SU-DHL-6 (cell line): Measurements from ENCODE around the gene MON2.

Source experiments
- H2AFZ ChIP-seq: fragments of 200-600 bp; sonication (generic); 2 replicates; pipeline ENCODE4 v1.6.1; 2014; ENCODE audit warnings: low read depth, mild to moderate bottlenecking, moderate library complexity, mixed read lengths, antibody characterized with exemption, low read length; ENCODE audit not compliant: severe bottlenecking
- H3F3A ChIP-seq: fragments of 200-600 bp; shearing (Covaris generic); 2 replicates; pipeline ENCODE4 v1.6.0; 2016; ENCODE audit warnings: antibody characterized with exemption, mild to moderate bottlenecking; ENCODE audit not compliant: insufficient read depth
- H3K27ac ChIP-seq: fragments of 200-600 bp; sonication (generic); 2 replicates; pipeline ENCODE4 v1.5.1; 2016; ENCODE audit warnings: low read depth, mild to moderate bottlenecking, low read length, moderate library complexity, mixed read lengths
- H3K27me3 ChIP-seq: fragments of 200-600 bp; sonication (generic), shearing (Covaris generic); 2 replicates; pipeline ENCODE4 v1.6.0; 2014; ENCODE audit warnings: mild to moderate bottlenecking, low read length
- H3K36me3 ChIP-seq: fragments of 200-600 bp; sonication (generic); 2 replicates; pipeline ENCODE4 v1.6.1; 2014; ENCODE audit warnings: mild to moderate bottlenecking, low read length, mixed read lengths
- H3K4me2 ChIP-seq: fragments of 300-600, 200-600 bp; shearing (Covaris generic), sonication (generic); 2 replicates; pipeline ENCODE4 v1.6.0; 2014; ENCODE audit warnings: low read length, low read depth, mild to moderate bottlenecking; ENCODE audit not compliant: poor library complexity, severe bottlenecking
- H3K4me3 ChIP-seq: fragments of 200-600 bp; sonication (generic); 2 replicates; pipeline ENCODE4 v1.5.1; 2014; ENCODE audit warnings: antibody characterized with exemption, low read length, mild to moderate bottlenecking, mixed read lengths; ENCODE audit not compliant: insufficient read depth, poor library complexity, severe bottlenecking
- H3K79me2 ChIP-seq: fragments of 200-600 bp; sonication (generic); 2 replicates; pipeline ENCODE4 v1.6.1; 2014; ENCODE audit warnings: mild to moderate bottlenecking, low read length, moderate library complexity; ENCODE audit not compliant: insufficient read depth
- H3K9ac ChIP-seq: fragments of 200-600 bp; sonication (generic); 2 replicates; pipeline ENCODE4 v1.7.0; 2014; ENCODE audit warnings: mild to moderate bottlenecking, low read length
- H3K9me2 ChIP-seq: fragments of 200-600 bp; sonication (generic); replicated peaks from 2 replicates; pipeline ENCODE4 v1.6.1; 2014; ENCODE audit warnings: low read length; ENCODE audit not compliant: insufficient read depth
- H3K9me3 ChIP-seq: fragments of 200-600 bp; sonication (generic); 2 replicates; pipeline ENCODE4 v1.6.1; 2014; ENCODE audit warnings: low read length, mixed read lengths; ENCODE audit not compliant: insufficient read depth
- H4K20me1 ChIP-seq: fragments of 200-600 bp; sonication (generic); 2 replicates; pipeline ENCODE4 v1.6.1; 2014; ENCODE audit warnings: low read depth, mild to moderate bottlenecking, antibody characterized with exemption, low read length, moderate library complexity, mixed read lengths
- CTCF ChIP-seq: fragments of 200-600 bp; sonication (generic); IDR thresholded peaks from one replicate; pipeline ENCODE4 v1.5.1; 2017; ENCODE audit warnings: antibody characterized with exemption, mild to moderate bottlenecking, low read length, moderate library complexity; ENCODE audit not compliant: insufficient read depth, poor library complexity, severe bottlenecking
- EZH2phosphoT487 ChIP-seq: fragments of 200-600 bp; sonication (generic), shearing (Covaris generic); conservative IDR thresholded peaks from 2 replicates; pipeline ENCODE4 v1.6.1; 2018; ENCODE audit warnings: mild to moderate bottlenecking, antibody characterized with exemption, low read length, moderate library complexity, mixed read lengths

The MON2 gene

GRCh38 chr12:62517887-62518286 lies 51.3 kb downstream of the MON2 start:
- Histone ChIP-seq H3K79me2 (no peaks in the 10 kb centered on the region), H3K27ac (no peak overlapping the region), H3K27me3 (no peaks in the 10 kb centered on the region), H3K4me2 (no peak overlapping the region), H3K9ac (no peak overlapping the region), H3K36me3 (no peaks in the 10 kb centered on the region), H3K9me2 (no peaks in the 10 kb centered on the region), H4K20me1 (no peaks in the 10 kb centered on the region), H3F3A (no peaks in the 10 kb centered on the region), H3K4me3 (no peak overlapping the region), H3K9me3 (no peaks in the 10 kb centered on the region), H2AFZ (no peak overlapping the region)
- TF ChIP-seq CTCF = no peak
- TF ChIP-seq EZH2phosphoT487 = no peak

GRCh38 chr12:62519043-62519442 lies 52.4 kb downstream of the MON2 start:
- no peak for TF ChIP-seq CTCF
- no peak for TF ChIP-seq EZH2phosphoT487
- Histone ChIP-seq H3K27ac (no peak overlapping the region), H3K27me3 (no peaks in the 10 kb centered on the region), H3K79me2 (no peaks in the 10 kb centered on the region), H4K20me1 (no peaks in the 10 kb centered on the region), H3K9ac (no peak overlapping the region), H2AFZ (no peak overlapping the region), H3K9me2 (no peaks in the 10 kb centered on the region), H3F3A (no peaks in the 10 kb centered on the region), H3K4me3 (no peak overlapping the region), H3K36me3 (no peaks in the 10 kb centered on the region), H3K9me3 (no peaks in the 10 kb centered on the region), H3K4me2 (no peak overlapping the region)

GRCh38 chr12:62520361-62520760 lies 53.7 kb downstream of the MON2 start:
- no peak overlapping the region for H3K9ac ChIP-seq
- no peak overlapping the region for H3K4me2 ChIP-seq
- no peak overlapping the region for H3K4me3 ChIP-seq
- H2AFZ ChIP-seq = no peak overlapping the region
- H3K9me3 ChIP-seq = no peaks in the 10 kb centered on the region
- no peaks in the 10 kb centered on the region for H3K9me2 ChIP-seq
- H3K36me3 ChIP-seq = peaks cover 5% of the 10 kb centered on the region; the same call in 1 of the 2 replicates
- no peak for TF ChIP-seq EZH2phosphoT487
- TF ChIP-seq CTCF = no peak
- H3K27ac ChIP-seq = no peak overlapping the region
- H4K20me1 ChIP-seq = no peaks in the 10 kb centered on the region
- no peaks in the 10 kb centered on the region for H3K79me2 ChIP-seq
- H3F3A ChIP-seq = 0 out of 2 replicates have a peak, but pooled peaks cover 5% of the 10 kb centered on the region
- no peaks in the 10 kb centered on the region for H3K27me3 ChIP-seq

GRCh38 chr12:62522984-62523383 lies 56.4 kb downstream of the MON2 start:
- Histone ChIP-seq H3K9me2 (no peaks in the 10 kb centered on the region), H3K79me2 (no peaks in the 10 kb centered on the region), H3F3A (0 out of 2 replicates have a peak, but pooled peaks cover 7% of the 10 kb centered on the region), H2AFZ (no peak overlapping the region), H3K27me3 (no peaks in the 10 kb centered on the region), H3K27ac (no peak overlapping the region), H3K4me2 (no peak overlapping the region), H4K20me1 (no peaks in the 10 kb centered on the region), H3K9ac (no peak overlapping the region), H3K9me3 (no peaks in the 10 kb centered on the region), H3K36me3 (peaks cover 13% of the 10 kb centered on the region; the same call in 1 of the 2 replicates), H3K4me3 (no peak overlapping the region)
- TF ChIP-seq EZH2phosphoT487 = no peak
- no peak for TF ChIP-seq CTCF
